ENCODE results near the gene UROS.

GRCh38 chr10:125783957-125784356, 39.1 kb downstream of the UROS start:
- TF ChIP-seq CTCF (IDR thresholded peaks at IDR 0.05; ENCODE audit: low read depth, low read length): no peak
- TF ChIP-seq EZH2phosphoT487 (IDR thresholded peaks at IDR 0.05; ENCODE audit: low read depth): no peak

All from OCI-LY3 (cell line).